ENCODE measurements around the gene CLNK. TPM values are rescaled to one million over a fixed set of nuclear protein-coding genes. Genes with fewer than 3 reads are reported as not detected.

The CLNK gene
- total RNA-seq, 4 donors from 2014 or later, result under 0.01 to 0.48 TPM; not detected in 2

- no peaks in the 10 kb centered on the region for H3K9me3 ChIP-seq
- peaks cover 55% of the 10 kb centered on the region for H3K27me3 ChIP-seq
- H3K4me1 ChIP-seq, result peaks cover 2 to 25% (median 9%) of the 10 kb centered on the region in 4 donors
- H3K27ac ChIP-seq, result no peak overlapping the region
- WGBS, 2 donors (ENCODE audit: low coverage in 1 of 2), result 65 to 73% methylated on average over 8 to 11 of the region's 11 CpGs
- no peak for TF ChIP-seq CTCF (IDR thresholded peaks at IDR 0.05)
- TF ChIP-seq EP300 (IDR thresholded peaks at IDR 0.05; ENCODE audit: low read depth), result no peak
- no peak for TF ChIP-seq POLR2AphosphoS5 (IDR thresholded peaks at IDR 0.05)
- no peak for TF ChIP-seq POLR2A (IDR thresholded peaks at IDR 0.05)
- H3K36me3 ChIP-seq, result no peaks in the 10 kb centered on the region
- no peak for DNase-seq
- intact Hi-C loops (cut with DNase I; ENCODE audit: low total_unique reads) (no loop called here), in situ Hi-C loops (cut with MboI; ENCODE audit: low pct_ligation_motif_present in 1 of 4, low pct_unique_long_range_greater_than_20kb in 1 of 4, low sequenced_read_pairs in 3 of 4) (no loop called here)
- peak overlapping the region in 1 of 4 donors; percentile 39 for H3K4me3 ChIP-seq
These were observed 224.1 kb downstream of the CLNK start for GRCh38 chr4:10460313-10461047.

GRCh38 chr4:10459305-10459704, 225.3 kb downstream of the CLNK start:
- intact Hi-C loops (cut with DNase I; ENCODE audit: low total_unique reads) (no loop called here), in situ Hi-C loops (cut with MboI; ENCODE audit: low pct_ligation_motif_present in 1 of 4, low pct_unique_long_range_greater_than_20kb in 1 of 4, low sequenced_read_pairs in 3 of 4) (no loop called here)
- DNase-seq, result no peak
- Histone ChIP-seq H3K36me3 (peaks cover 0 to 2% (median 0%) of the 10 kb centered on the region in 4 donors), H3K27me3 (peaks cover 49% of the 10 kb centered on the region), H3K4me3 (no peak overlapping the region), H3K9me3 (no peaks in the 10 kb centered on the region), H3K4me1 (peaks cover 2 to 25% (median 9%) of the 10 kb centered on the region in 4 donors), H3K27ac (no peak overlapping the region)
- TF ChIP-seq POLR2AphosphoS5 (IDR thresholded peaks at IDR 0.05) (no peak), CTCF (IDR thresholded peaks at IDR 0.05) (no peak)
- 90 to 91% methylated on average over 8 of the region's 8 CpGs for WGBS, 2 donors (ENCODE audit: low coverage in 1 of 2)

- peaks cover 42% of the 10 kb centered on the region for H3K27me3 ChIP-seq
- intact Hi-C loops (cut with DNase I; ENCODE audit: low total_unique reads), result no loop called here
- H3K4me1 ChIP-seq, result peaks cover 2 to 25% (median 9%) of the 10 kb centered on the region in 4 donors
- in situ Hi-C loops (cut with MboI; ENCODE audit: low pct_ligation_motif_present in 1 of 4, low pct_unique_long_range_greater_than_20kb in 1 of 4, low sequenced_read_pairs in 3 of 4), result no loop called here
- no peaks in the 10 kb centered on the region for H3K9me3 ChIP-seq
- DNase-seq, result no peak
- 71% methylated on average over 13 of the region's 13 CpGs; no CpG with 5 or more reads in 1 of the 2 donors for WGBS, 2 donors (ENCODE audit: low coverage in 1 of 2)
- H3K27ac ChIP-seq, result no peak overlapping the region
- TF ChIP-seq POLR2A (IDR thresholded peaks at IDR 0.05) (no peak), POLR2AphosphoS5 (IDR thresholded peaks at IDR 0.05) (no peak)
- H3K4me3 ChIP-seq, result peak overlapping the region in 1 of 4 donors; percentile 67
- peaks cover 0 to 11% (median 4%) of the 10 kb centered on the region in 4 donors for H3K36me3 ChIP-seq
These were observed 226.4 kb downstream of the CLNK start for GRCh38 chr4:10458177-10458576.

GRCh38 chr4:10457255-10457801, 227.2 kb downstream of the CLNK start, which contains the start of gene ZNF518B:
ZNF518B (minus strand) TSS chr4:10457426; CDS start chr4:10446328, 11,098 bp downstream.
- in situ Hi-C loops (cut with MboI; ENCODE audit: low pct_ligation_motif_present in 1 of 4, low pct_unique_long_range_greater_than_20kb in 1 of 4, low sequenced_read_pairs in 3 of 4), result no loop called here
- WGBS, 2 donors (ENCODE audit: low coverage in 1 of 2), result 28% methylated on average over 16 of the region's 60 CpGs; no CpG with 5 or more reads in 1 of the 2 donors
- intact Hi-C loops (cut with DNase I; ENCODE audit: low total_unique reads), result no loop called here
- peak within 1 kb of the TSS; percentile 17 to 71 (median 58) for H3K27ac ChIP-seq
- H3K36me3 ChIP-seq, result peaks cover 0 to 11% (median 4%) of the 10 kb centered on the region in 4 donors
- DNase-seq, result peak; percentile 69
- no peaks in the 10 kb centered on the region for H3K9me3 ChIP-seq
- peak within 1 kb of the TSS; percentile 60 to 67 (median 62) for H3K4me3 ChIP-seq
- H3K27me3 ChIP-seq, result peaks cover 33% of the 10 kb centered on the region
- no peak for TF ChIP-seq CTCF (IDR thresholded peaks at IDR 0.05)
- no peak for TF ChIP-seq POLR2A (IDR thresholded peaks at IDR 0.05)
- no peak for TF ChIP-seq EP300 (IDR thresholded peaks at IDR 0.05; ENCODE audit: low read depth)
- peak in 2 of 3 donors; percentile 37 to 43 for TF ChIP-seq POLR2AphosphoS5 (IDR thresholded peaks at IDR 0.05)
- peaks cover 2 to 25% (median 9%) of the 10 kb centered on the region in 4 donors for H3K4me1 ChIP-seq

Data from transverse colon (tissue), 4 donors.